ENCODE data around the gene ZNF274. TPM values are rescaled to one million over a fixed set of nuclear protein-coding genes. Genes with fewer than 3 reads are reported as not detected.
A peak's percentile ranks its signal among the peaks of the same experiment; 100 is the strongest.
"Not testable (repeated sequence)": the region's sequence is repeated elsewhere in the genome, so short reads cannot be mapped to it uniquely, and the experiment has no call there.

Gene ZNF274
- total RNA-seq, 1 donor from 2014 or later, result 15.9 TPM

DNA sequence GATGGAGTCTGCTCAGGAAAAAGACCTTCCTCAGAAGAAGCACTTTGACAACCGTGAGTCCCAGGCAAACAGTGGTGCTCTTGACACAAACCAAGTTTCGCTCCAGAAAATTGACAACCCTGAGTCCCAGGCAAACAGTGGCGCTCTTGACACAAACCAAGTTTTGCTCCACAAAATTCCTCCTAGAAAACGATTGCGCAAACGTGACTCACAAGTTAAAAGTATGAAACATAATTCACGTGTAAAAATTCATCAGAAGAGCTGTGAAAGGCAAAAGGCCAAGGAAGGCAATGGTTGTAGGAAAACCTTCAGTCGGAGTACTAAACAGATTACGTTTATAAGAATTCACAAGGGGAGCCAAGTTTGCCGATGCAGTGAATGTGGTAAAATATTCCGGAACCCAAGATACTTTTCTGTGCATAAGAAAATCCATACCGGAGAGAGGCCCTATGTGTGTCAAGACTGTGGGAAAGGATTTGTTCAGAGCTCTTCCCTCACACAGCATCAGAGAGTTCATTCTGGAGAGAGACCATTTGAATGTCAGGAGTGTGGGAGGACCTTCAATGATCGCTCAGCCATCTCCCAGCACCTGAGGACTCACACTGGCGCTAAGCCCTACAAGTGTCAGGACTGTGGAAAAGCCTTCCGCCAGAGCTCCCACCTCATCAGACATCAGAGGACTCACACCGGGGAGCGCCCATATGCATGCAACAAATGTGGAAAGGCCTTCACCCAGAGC lies 29.6 kb downstream of the ZNF274 start:
- no peak for DNase-seq (ENCODE audit: low read depth)

DNA sequence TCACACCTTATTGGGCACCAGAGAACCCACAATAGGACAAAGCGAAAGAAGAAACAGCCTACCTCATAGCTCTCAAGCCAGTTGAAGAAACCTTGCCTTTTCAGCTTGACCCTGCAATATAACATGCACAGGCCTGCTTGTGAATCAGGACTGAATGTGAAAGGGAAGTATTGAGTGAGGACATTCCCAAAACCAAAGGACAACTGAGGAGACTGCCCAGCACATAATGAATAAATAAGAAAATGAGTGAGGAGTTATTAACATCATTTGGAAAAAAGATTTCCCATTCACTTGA lies 30.2 kb downstream of the ZNF274 start:
- no peak for DNase-seq (ENCODE audit: low read depth)

DNA sequence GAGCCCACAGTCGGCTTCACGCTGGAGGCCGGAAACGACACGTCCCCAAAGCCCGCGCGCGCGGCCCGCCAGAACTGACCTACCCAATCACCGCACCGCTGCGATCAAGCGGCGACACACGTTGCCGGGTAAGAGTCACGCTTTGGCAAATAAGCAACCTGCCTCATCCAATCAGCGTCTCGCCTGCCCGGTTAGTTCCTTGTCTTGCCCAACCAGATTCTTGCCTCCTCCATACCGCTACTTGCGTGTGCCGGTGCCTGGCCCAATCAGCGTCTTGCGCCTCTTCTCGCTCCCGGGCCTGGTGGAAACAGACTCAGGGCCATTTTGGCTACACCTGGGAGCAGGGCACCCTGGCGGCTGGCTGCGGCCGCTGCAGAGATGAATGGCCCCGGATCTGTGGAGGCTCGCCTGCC lies 34.2 kb downstream of the ZNF274 start:
- DNase-seq (ENCODE audit: low read depth), result no peak

DNA sequence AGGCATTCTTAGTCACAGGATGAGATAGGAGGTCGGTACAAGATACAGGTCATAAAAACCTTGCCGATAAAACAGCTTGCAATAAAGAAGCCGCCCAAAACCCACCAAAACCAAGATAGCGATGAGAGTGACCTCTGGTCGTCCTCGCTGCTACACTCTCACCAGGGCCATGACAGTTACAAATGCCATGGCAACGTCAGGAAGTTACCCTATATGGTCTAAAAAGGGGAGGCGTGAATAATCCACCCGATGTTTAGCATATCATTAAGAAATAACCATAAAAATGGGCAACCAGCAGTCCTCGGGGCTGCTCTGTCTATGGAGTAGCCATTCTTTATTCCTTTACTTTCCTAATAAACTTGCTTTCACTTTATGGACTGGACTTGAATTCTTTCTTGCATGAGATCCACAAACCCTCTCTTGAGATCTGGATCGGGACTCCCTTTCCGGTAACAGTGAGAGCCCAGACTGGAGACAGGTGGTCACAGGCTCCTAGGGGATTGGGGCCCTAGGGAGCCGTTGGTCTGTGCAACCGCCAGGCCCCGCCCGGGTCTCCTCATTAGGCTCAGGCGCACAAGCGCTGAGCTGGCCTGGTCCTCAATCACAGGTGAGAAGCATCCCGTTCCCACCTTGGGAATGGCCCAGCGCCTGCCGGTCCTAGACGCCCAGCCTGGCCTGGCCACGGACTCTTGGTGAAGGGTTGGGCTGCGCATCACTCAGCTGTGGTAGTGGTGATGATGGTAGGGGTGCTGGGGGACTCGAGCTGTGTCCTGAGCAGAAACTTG lies 34.9 kb downstream of the ZNF274 start:
- DNase-seq (ENCODE audit: low read depth), result no peak

DNA sequence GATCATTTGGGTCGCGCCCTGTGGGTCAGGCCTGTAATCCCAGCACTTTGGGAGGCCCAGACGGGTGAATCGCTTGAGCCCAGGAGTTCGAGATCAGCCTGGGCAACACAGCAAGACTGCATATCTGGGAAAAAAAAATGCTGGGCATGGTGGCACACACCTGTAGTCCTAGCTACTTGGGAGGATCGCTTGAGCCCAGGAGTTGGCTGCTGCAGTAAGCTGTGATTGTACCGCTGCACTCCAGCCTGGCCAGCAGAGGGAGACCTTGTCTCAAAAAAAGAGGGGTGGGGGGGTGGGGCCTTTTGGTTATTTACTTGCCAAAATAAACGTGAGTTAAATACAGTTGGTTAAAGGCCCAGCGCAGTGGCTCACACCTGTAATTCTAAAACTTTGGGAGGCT lies 36.0 kb downstream of the ZNF274 start:
- DNase-seq (ENCODE audit: low read depth), result no peak

DNA sequence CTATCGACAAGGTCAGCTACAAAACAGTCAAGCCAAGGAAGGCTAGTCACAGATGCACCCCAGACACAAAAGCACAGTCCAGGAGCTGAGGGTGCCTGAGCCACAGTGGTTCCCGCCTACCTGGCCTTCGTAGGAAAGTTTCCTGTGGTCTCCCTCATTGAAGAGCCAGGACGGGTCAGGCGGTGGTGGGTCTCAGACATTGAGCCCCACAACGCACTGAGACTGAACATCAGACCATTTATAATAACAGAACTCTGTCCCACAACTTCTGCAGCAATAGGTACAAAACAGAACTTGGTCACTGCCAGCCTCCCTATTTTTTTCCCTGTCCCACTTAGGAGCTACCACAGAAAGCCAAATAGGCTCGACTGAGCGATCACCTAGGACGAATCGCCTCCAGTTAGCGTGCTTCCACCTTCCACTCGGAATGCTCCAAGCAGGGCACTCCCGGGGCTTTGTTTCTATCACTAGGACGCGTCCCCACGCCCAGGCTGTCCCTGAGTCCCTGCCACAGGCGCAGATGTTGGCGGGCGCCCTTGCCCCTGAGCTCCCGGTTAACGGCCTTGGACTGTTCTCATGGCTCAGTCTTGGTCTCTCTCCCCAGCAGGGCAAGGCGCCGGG lies 45.2 kb downstream of the ZNF274 start:
- DNase-seq (ENCODE audit: low read depth), result no peak

DNA sequence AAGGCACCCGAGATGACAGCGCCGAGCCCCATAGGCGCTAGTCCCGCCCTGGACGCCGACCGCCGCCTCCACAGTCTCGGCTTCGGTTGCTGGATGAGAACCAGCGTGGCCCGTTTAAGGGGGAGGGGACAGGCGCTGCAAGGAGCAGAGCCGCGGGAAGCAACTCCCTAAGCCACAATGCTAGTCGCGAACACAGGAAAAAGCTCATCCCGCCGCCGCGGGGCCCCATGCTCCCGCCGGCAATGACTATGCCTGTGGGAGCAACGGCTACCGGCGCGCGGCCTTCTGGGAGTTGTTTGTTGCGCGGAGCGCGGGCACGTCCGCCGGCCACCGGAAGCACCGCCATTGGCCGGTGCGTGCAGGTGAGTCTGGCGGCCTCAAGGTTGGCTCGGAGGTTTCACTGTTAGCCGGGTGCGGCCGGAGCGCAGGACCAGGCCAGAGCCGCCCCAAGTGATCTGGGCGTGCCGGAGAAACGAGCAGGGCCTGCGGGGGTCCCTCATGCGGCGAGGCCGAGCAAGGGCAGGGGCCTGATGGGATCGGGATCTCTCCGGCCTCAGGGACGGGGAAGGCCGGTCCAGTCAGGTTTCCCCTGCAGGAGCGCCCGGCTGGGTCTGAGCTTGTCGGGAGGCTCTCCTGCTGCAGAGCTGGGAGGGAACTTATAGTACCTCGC lies 45.9 kb downstream of the ZNF274 start, which contains the start of gene ZNF544:
TSS of gene ZNF544 (plus strand) at position 330 of the 670 bp plus-strand sequence. CDS start 15,110 bp downstream, outside the sequence.
- peak; percentile 43 for DNase-seq (ENCODE audit: low read depth)

DNA sequence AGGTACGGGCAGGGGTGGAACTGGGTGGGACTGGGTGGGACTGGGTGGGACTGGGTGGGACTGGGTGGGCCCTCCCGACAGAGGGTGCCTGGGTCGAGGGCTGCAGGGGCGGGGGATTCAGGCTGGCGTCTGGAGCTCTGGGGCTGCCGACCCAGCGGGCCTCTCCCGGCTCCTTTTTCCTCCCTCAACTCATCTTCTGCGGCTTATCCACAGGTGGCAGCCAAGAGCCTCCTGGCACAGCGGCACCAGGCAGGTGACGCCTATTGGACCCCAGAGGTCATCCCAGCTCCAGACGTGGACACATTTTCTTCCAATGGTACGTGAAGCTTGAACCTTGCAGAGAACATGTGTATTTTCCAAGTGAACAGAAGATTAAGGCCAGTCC lies 46.4 kb downstream of the ZNF274 start:
- peak; percentile 11 for DNase-seq (ENCODE audit: low read depth)

DNA sequence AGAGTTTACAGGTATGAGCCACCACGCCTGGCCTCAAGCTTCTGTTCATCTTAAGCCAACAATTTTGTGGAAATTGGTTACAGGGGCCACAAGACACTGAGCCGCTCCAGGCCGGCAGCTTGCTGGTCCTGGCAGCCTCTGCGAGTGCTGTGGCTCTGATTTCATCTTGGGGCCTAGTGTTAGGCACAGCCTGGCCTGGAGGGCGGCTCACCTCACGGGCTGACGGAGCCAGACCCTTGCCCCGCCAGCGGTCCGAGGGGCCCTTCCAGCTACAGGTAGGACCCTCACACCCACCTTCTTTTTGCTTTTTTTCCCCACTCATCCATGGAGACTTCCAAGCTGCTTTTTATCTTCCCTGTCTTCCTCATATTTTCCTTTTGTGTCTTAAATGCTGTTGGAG lies 54.5 kb downstream of the ZNF274 start:
- DNase-seq (ENCODE audit: low read depth), result no peak

DNA sequence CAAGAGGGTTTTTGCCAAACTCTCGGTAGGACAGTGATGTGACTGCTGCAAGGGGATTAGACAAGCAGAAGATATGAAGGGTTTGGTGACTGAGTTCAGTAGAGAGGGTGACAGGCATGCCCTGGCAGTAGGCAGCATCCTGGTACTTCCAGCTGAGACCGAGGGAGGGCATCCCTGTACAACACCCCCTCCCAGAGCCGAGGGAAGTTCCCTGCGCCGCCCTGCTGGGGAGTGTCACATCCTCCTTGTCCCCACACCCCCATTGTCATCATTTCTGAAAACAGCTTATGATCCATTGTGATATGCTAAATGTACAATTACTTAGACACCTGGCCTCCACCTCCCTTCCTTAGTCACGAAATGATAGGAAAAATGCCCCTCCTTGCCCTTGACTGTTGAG lies 60.5 kb downstream of the ZNF274 start:
- no peak for DNase-seq (ENCODE audit: low read depth)

DNA sequence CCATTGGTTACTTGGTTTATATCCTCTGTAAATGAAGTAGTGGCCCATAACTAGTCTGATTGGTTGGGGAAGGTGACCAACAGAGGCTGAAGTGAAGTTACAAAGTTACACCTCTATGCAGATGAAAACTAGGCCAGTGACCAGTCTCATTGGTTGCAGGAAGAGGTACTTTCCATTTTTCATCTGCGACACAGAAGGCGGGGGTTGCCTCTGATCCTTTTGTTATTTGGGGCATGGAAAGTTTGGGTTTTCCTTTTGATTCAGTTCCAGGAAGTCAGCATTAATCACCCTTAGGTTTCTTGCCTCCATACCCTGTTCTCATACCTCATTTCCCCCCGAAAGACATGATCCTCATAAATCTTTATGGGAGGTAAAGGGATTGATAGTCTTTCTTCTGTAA lies 66.0 kb downstream of the ZNF274 start:
- DNase-seq (ENCODE audit: low read depth), result no peak

DNA sequence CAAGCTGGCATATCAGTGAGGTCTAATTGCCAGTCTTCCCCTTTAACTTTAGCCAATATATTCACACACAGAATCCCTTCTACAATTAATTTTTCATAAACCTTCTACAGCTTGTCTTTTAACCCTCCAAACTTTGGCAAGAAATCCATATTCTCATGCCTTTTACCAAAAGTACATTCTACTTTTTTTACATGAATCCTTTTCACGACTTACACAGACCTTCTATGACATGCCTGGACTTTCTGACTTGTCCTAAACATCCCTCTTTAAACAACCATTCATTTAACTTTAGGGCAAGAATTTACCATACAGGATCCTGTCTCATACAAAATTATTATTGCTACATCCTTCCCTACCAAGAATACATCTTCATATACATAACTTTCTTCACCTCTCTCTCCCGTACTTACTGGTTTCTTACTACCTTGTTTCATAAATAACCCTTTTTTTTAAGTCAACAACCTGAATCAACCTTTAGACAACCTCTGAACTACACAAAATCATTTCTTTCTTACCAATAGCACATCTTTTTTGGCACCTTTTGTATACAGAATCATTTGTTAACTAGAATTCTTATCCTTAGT lies 69.3 kb downstream of the ZNF274 start:
- DNase-seq (ENCODE audit: low read depth), result peak; percentile 17

DNA sequence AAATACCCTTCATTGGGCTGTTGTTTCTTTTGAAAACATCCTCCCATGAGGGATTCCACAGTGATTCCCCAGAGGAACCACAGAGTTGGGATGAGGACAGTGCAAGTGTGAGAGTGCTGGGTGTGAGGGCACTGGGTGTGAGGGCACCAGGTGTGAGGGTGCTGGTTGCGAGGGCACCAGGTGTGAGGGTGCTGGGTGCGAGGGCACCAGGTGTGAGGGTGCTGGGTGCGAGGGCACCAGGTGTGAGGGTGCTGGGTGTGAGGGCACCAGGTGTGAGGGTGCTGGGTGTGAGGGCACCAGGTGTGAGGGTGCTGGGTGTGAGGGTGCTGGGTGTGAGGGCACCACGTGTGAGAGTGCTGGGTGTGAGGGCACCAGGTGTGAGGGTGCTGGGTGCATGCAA lies 75.4 kb downstream of the ZNF274 start:
- DNase-seq (ENCODE audit: low read depth), result not testable (repeated sequence)

DNA sequence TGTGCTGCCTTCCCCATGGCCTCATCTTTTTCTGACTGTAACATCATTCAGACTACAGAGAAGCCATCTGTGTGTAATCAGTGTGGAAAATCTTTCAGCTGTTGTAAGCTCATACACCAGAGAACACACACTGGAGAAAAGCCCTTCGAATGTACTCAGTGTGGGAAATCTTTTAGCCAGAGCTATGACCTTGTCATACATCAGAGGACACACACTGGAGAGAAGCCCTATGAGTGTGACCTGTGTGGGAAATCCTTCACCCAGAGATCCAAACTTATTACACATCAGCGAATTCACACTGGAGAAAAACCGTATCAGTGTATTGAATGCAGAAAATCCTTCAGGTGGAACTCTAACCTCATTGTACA lies 78.7 kb downstream of the ZNF274 start:
- no peak for DNase-seq (ENCODE audit: low read depth)

DNA sequence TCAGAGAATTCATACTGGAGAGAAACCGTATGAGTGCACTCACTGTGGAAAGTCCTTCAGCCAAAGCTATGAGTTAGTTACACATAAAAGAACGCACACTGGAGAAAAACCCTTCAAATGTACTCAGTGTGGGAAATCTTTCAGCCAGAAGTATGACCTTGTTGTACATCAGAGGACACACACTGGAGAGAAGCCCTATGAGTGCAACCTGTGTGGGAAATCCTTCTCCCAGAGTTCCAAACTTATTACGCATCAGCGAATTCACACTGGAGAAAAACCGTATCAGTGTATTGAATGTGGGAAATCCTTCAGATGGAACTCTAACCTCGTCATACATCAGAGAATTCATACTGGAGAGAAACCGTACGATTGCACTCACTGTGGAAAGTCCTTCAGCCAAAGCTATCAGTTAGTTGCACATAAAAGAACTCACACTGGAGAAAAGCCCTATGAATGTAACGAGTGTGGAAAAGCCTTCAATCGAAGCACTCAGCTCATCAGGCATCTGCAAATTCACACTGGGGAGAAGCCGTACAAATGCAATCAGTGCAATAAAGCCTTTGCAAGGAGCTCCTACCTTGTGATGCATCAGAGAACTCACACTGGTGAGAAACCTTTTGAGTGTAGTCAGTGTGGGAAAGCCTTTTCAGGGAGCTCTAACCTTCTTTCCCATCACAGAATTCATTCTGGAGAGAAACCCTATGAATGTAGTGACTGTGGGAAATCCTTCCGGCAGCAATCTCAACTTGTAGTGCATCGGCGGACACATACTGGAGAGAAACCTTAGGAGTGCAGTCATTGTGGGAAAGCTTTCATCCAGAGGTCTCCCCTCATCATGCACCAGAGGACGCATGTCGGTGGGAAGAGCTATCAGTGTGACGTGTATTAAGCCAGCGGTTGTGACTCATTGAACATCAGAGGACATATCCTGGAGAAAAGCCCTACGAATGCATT lies 79.4 kb downstream of the ZNF274 start:
- DNase-seq (ENCODE audit: low read depth), result no peak

DNA sequence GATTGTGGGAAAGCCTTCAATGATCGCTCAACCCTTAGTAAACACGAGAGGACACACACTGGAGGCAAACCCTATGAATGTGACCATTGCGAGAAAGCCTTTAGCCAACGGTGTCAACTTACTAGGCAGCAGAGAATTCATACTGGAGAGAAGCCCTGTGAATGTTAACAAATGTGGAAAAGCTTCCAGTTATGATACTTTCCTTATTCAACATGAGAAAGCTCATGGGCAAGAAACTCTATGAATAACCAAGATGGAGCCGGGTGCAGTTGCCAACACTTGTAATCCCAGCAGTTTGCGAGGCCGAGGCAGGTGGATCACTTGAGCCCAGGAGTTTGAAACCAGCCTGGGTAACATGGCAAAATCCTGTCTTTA lies 80.0 kb downstream of the ZNF274 start:
- no peak for DNase-seq (ENCODE audit: low read depth)

Other genes with a start within 250 kb of the ZNF274 start
- 3.6 and 7.2 TPM in 2 replicates for gene ZNF418, start 247.7 kb upstream of the ZNF274 start, total RNA-seq
- 3.5 and 6.8 TPM in 2 replicates for gene ZNF256, start 235.4 kb upstream of the ZNF274 start, total RNA-seq
- gene C19orf18, start 208.5 kb upstream of the ZNF274 start, total RNA-seq, result 0.15 TPM in 1 of 2 replicates, not detected in the other
- 9.6 and 19.9 TPM in 2 replicates for gene ZNF606, start 180.2 kb upstream of the ZNF274 start, total RNA-seq
- not detected in 2 replicates for gene ZSCAN1, start 149.0 kb upstream of the ZNF274 start, total RNA-seq
- 2.3 and 7.7 TPM in 2 replicates for gene ZNF135, start 123.8 kb upstream of the ZNF274 start, total RNA-seq
- gene ZSCAN18, start 84.8 kb upstream of the ZNF274 start, total RNA-seq, result 28.8 and 52.4 TPM in 2 replicates
- 13.0 and 21.8 TPM in 2 replicates for gene ZNF329, start 32.3 kb upstream of the ZNF274 start, total RNA-seq
- 53.8 and 73.3 TPM in 2 replicates for gene ZNF544, start 45.9 kb downstream of the ZNF274 start, total RNA-seq
- gene ZNF8, start 95.9 kb downstream of the ZNF274 start, total RNA-seq, result 4.2 and 10.9 TPM in 2 replicates
- gene ERVK3-1, start 122.3 kb downstream of the ZNF274 start, total RNA-seq, result 37.3 and 37.6 TPM in 2 replicates
- gene ZSCAN22, start 143.9 kb downstream of the ZNF274 start, total RNA-seq, result 1.4 and 4.0 TPM in 2 replicates
- gene A1BG, start 170.4 kb downstream of the ZNF274 start, total RNA-seq, result 6.2 TPM in 1 of 2 replicates, not detected in the other
- 0.17 and 5.5 TPM in 2 replicates for gene ZNF497, start 179.7 kb downstream of the ZNF274 start, total RNA-seq
- 5.9 and 6.4 TPM in 2 replicates for gene ZNF837, start 198.0 kb downstream of the ZNF274 start, total RNA-seq
- gene RPS5, start 204.2 kb downstream of the ZNF274 start, total RNA-seq, result 847 and 2,009 TPM in 2 replicates
- not detected in 2 replicates for gene RNF225, start 212.6 kb downstream of the ZNF274 start, total RNA-seq
- gene ZNF584, start 225.6 kb downstream of the ZNF274 start, total RNA-seq, result 13.4 and 28.8 TPM in 2 replicates